Prostate gland (tissue), 1 donor: ENCODE results near the gene OR1K1.

Experiments used
- POLR2A ChIP-seq: fragments of 450-650 bp; IDR thresholded peaks from one replicate; pipeline ENCODE4 v1.6.1; 2016; ENCODE audit warnings: antibody characterized with exemption, mild to moderate bottlenecking
- POLR2AphosphoS5 ChIP-seq: sonication (generic); formaldehyde crosslinking; IDR thresholded peaks from one replicate; pipeline ENCODE4 v1.6.1; 2017; ENCODE audit warnings: antibody characterized with exemption

GRCh38 chr9:122786338-122786737, 13.6 kb upstream of the OR1K1 start:
- no peak for TF ChIP-seq POLR2A
- TF ChIP-seq POLR2AphosphoS5 = no peak
